ENCODE data around the gene SLC35G1. TPM values are rescaled to one million over a fixed set of nuclear protein-coding genes. Genes with fewer than 3 reads are reported as not detected.

Gene SLC35G1
- total and polyA plus RNA-seq, 2 of the 8 experiments (the other 6 are each of a cell fraction or from before 2014, with no cell fraction given) = 6.2 to 6.4 TPM

- H3K18ac ChIP-seq (ENCODE audit: extremely low read depth, low read length) = peak overlapping the region; percentile 71; the same call in 1 of the 2 replicates
- H3K36me3 ChIP-seq (ENCODE audit: control insufficient read depth in 2 of 4, insufficient read depth in 4 of 4, low read length in 3 of 4) = no peaks in the 10 kb centered on the region
- H3K27ac ChIP-seq (ENCODE audit: low read depth, low read length) = no peak overlapping the region
- no peaks in the 10 kb centered on the region for H4K20me1 ChIP-seq (replicated peaks in 1 of 2; ENCODE audit: control insufficient read depth in 1 of 2, insufficient read depth in 2 of 2, low read length in 2 of 2)
- peak overlapping the region; percentile 64 to 75 (median 69) for H3K4me3 ChIP-seq (ENCODE audit: extremely low read depth in 1 of 4, insufficient read depth in 2 of 4, low read depth in 3 of 4, low read length in 4 of 4)
- H2BK12ac ChIP-seq (ENCODE audit: low read depth, low read length) = no peak overlapping the region
- ChIA-PET POLR2A (ENCODE audit: partially characterized antibody) (interaction anchor here (1.2 to 1.3 kb wide), 2 partner anchors 10 to 22 kb away, joined by 3 read pairs; no protein-coding TSS in a partner anchor), CTCF (ENCODE audit: partially characterized antibody) (interaction anchor here (1.0 to 2.8 kb wide), 8 partner anchors 22 to 521 kb away, joined by 3 to 16 read pairs (median 3); no protein-coding TSS in a partner anchor)
- H2BK120ac ChIP-seq (replicated peaks; ENCODE audit: low read depth, low read length) = no peak overlapping the region
- no peak overlapping the region for H3K23ac ChIP-seq (ENCODE audit: insufficient read length)
- TF ChIP-seq EZH2 (IDR thresholded peaks at IDR 0.05; ENCODE audit: low read depth, low read length, severe bottlenecking) (peak; percentile 50), ASH2L (IDR thresholded peaks at IDR 0.05; ENCODE audit: low read length) (no peak), USF2 (IDR thresholded peaks at IDR 0.05; ENCODE audit: low read length) (no peak), SIN3A (conservative IDR thresholded peaks at IDR 0.05 in 1 of 2, IDR thresholded peaks at IDR 0.05 in 1 of 2; ENCODE audit: low read depth in 1 of 2, low read length in 2 of 2) (no peak), SUZ12 (IDR thresholded peaks at IDR 0.05; ENCODE audit: low read length) (peak; percentile 38)
- H3K79me1 ChIP-seq (ENCODE audit: low read depth, low read length) = no peaks in the 10 kb centered on the region
- H3K27me3 ChIP-seq (replicated peaks in 1 of 4; ENCODE audit: control insufficient read depth in 3 of 4, extremely low read depth in 1 of 4, insufficient read depth in 3 of 4, low read length in 3 of 4) = peaks cover 0 to 15% (median 12%) of the 10 kb centered on the region in 4 experiments; a peak in 6 of 7 replicates
- H4K91ac ChIP-seq (replicated peaks; ENCODE audit: insufficient read length, low read length) = no peak overlapping the region
- DNase-seq (ENCODE audit: low read depth in 1 of 2, low spot score in 2 of 2) (no peak), FAIRE-seq (no peak)
- no peak overlapping the region; the same call in 1 of the 2 replicates for H2AK5ac ChIP-seq (ENCODE audit: low read depth, low read length)
- H3K4me2 ChIP-seq (ENCODE audit: insufficient read depth in 1 of 2, low read depth in 2 of 2, low read length in 2 of 2) = peak overlapping the region; percentile 74 to 84
- H3K79me2 ChIP-seq (ENCODE audit: control insufficient read depth in 1 of 2, insufficient read depth in 2 of 2, low read length in 2 of 2) = 0 out of 4 replicates have a peak, but pooled peaks cover 0 to 2% of the 10 kb centered on the region in 2 experiments
- H3K4me1 ChIP-seq (replicated peaks in 1 of 4; ENCODE audit: control insufficient read depth in 3 of 4, insufficient read depth in 4 of 4, low read length in 3 of 4) = peaks cover 4 to 19% (median 10%) of the 10 kb centered on the region in 4 experiments; a peak in 6 of 7 replicates
- peak overlapping the region in 3 of 4 experiments; percentile 22 to 68 (median 58); a peak in 5 of 7 replicates for H3K9ac ChIP-seq (replicated peaks in 1 of 4; ENCODE audit: extremely low read depth in 1 of 4, low read depth in 3 of 4, low read length in 3 of 4)
- H4K8ac ChIP-seq (ENCODE audit: extremely low read depth, insufficient read depth, low read length) = no peak overlapping the region
- no peak overlapping the region for H3K4ac ChIP-seq (replicated peaks; ENCODE audit: insufficient read length, low read depth, low read length)
- no peak overlapping the region for H2BK5ac ChIP-seq (ENCODE audit: low read depth, low read length)
- H3K14ac ChIP-seq (ENCODE audit: insufficient read length) = no peak overlapping the region
- H3K56ac ChIP-seq (replicated peaks; ENCODE audit: insufficient read length, low read depth, low read length) = no peak overlapping the region
- H2BK20ac ChIP-seq (ENCODE audit: low read length) = no peak overlapping the region
- 0 out of 2 replicates have a peak overlapping the region, but pooled peaks have one; percentile 0 for H2AFZ ChIP-seq (ENCODE audit: low read length)
- WGBS, 2 experiments (ENCODE audit: extremely low coverage in 1 of 2, insufficient coverage in 1 of 2, insufficient read length in 1 of 2, insufficient replicate concordance in 2 of 2, low coverage in 1 of 2, low lambda C conversion rate in 2 of 2, missing lambda C conversion rate in 1 of 2) = 43% methylated on average over 22 of the region's 22 CpGs; no CpG with 5 or more reads in 1 of the 2 experiments
- peaks cover 8% of the 10 kb centered on the region for H3K23me2 ChIP-seq (ENCODE audit: low read depth, low read length)
- no peaks in the 10 kb centered on the region for H3K9me3 ChIP-seq (ENCODE audit: insufficient read depth in 2 of 2, low read depth in 1 of 2, low read length in 1 of 2)
- no peak overlapping the region for H2BK15ac ChIP-seq (ENCODE audit: low read length)
- no peak overlapping the region for H4K5ac ChIP-seq (ENCODE audit: insufficient read length, low read depth, low read length)
These were observed 969 bp downstream of the SLC35G1 start for GRCh38 chr10:93894516-93895378.

All from H1 (cell line).